ENCODE measurements around the gene TNFRSF21. TPM values are rescaled to one million over a fixed set of nuclear protein-coding genes. Genes with fewer than 3 reads are reported as not detected.

Gene TNFRSF21
- polyA plus RNA-seq, 1 donor (not counting 4 experiments of a cell fraction or from before 2014, with no cell fraction given): 50.2 TPM

DNA sequence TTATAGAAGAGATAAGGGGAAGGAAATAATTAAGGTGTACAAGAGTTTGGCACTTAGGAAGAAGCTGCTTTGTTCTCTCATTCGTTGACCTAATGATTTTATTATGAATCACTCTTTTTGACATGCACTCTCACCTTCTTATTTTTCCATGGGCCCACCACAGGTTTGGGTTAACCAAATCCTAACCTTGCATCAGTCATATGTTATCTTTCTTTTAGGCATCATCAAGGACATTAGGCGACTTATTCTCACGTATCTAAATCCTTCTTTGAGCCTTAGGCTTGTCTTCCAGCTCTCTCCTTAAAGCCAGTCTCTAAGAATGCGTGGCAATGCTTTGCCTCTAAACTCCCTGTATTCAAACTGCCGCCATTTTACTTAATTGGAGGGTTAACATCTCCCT, 58.3 kb downstream of the TNFRSF21 start:
- no peak overlapping the region for H3K4me3 ChIP-seq (ENCODE audit: control insufficient read depth in 2 of 3, extremely low read depth in 1 of 3, insufficient read depth in 2 of 3, low read depth in 1 of 3, low read length in 3 of 3)
- dilution Hi-C loops (cut with MboI; ENCODE audit: extremely low pct_ligation_motif_present, low sequenced_read_pairs): no loop called here
- no peak overlapping the region for H3K4me2 ChIP-seq (ENCODE audit: control insufficient read depth, extremely low read depth, insufficient read depth, low read depth, low read length)
- peaks cover 35% of the 10 kb centered on the region for H3K79me2 ChIP-seq (ENCODE audit: control insufficient read depth, insufficient read depth, low read length)
- no peak for DNase-seq (ENCODE audit: low read depth, low spot score)
- no peaks in the 10 kb centered on the region for H4K20me1 ChIP-seq (ENCODE audit: control insufficient read depth, extremely low read depth, insufficient read depth, low read length)
- no peak overlapping the region for H3K9ac ChIP-seq (ENCODE audit: control insufficient read depth, extremely low read depth, insufficient read depth, low read length)
- no peak for TF ChIP-seq EZH2 (IDR thresholded peaks at IDR 0.05; ENCODE audit: low read length)
- TF ChIP-seq, protein P1, sequence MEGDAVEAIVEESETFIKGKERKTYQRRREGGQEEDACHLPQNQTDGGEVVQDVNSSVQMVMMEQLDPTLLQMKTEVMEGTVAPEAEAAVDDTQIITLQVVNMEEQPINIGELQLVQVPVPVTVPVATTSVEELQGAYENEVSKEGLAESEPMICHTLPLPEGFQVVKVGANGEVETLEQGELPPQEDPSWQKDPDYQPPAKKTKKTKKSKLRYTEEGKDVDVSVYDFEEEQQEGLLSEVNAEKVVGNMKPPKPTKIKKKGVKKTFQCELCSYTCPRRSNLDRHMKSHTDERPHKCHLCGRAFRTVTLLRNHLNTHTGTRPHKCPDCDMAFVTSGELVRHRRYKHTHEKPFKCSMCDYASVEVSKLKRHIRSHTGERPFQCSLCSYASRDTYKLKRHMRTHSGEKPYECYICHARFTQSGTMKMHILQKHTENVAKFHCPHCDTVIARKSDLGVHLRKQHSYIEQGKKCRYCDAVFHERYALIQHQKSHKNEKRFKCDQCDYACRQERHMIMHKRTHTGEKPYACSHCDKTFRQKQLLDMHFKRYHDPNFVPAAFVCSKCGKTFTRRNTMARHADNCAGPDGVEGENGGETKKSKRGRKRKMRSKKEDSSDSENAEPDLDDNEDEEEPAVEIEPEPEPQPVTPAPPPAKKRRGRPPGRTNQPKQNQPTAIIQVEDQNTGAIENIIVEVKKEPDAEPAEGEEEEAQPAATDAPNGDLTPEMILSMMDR (optimal IDR thresholded peaks at IDR 0.05 in 1 of 3, IDR thresholded peaks at IDR 0.05 in 1 of 3, conservative IDR thresholded peaks at IDR 0.05 in 1 of 3; ENCODE audit: extremely low read depth in 1 of 3, insufficient read depth in 2 of 3, low read length in 3 of 3): no peak
- H3K27me3 ChIP-seq (ENCODE audit: control insufficient read depth, extremely low read depth, insufficient read depth, low read length): no peaks in the 10 kb centered on the region
- no peak overlapping the region for H2AFZ ChIP-seq (ENCODE audit: control insufficient read depth, low read length)
- no peaks in the 10 kb centered on the region for H3K9me3 ChIP-seq (ENCODE audit: control insufficient read depth, low read depth, low read length)
- peaks cover 10 to 11% of the 10 kb centered on the region in 2 experiments for H3K36me3 ChIP-seq (ENCODE audit: control insufficient read depth in 2 of 2, extremely low read depth in 1 of 2, insufficient read depth in 2 of 2, low read length in 2 of 2)
- H3K9me1 ChIP-seq (ENCODE audit: control insufficient read depth, extremely low read depth, insufficient read depth, low read length): peaks cover 4% of the 10 kb centered on the region
- H3K4me1 ChIP-seq (ENCODE audit: control insufficient read depth, extremely low read depth, insufficient read depth, low read length): no peaks in the 10 kb centered on the region
- H3K27ac ChIP-seq (ENCODE audit: control insufficient read depth, insufficient read depth, low read length): no peak overlapping the region
- FAIRE-seq: no peak

DNA sequence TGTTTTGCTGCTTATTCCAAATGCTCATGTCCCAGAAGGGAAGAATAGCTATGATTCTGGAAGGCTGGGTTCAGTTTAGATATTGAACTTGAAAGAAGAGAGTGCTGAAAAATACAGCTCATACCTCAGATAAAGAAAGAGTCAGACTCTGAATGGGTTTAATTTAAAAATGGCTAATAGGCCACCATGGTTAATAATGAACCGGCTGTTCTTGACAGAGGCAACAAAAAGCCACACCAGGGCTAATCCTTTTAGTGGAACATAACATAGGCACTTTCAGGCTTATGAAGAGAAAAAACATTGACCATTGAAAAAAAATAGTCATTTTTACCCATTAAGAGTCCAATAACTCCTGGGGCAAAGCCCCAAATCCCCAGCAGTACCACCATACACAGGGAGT, 59.4 kb downstream of the TNFRSF21 start:
- Histone ChIP-seq H3K9me3 (ENCODE audit: control insufficient read depth, low read depth, low read length) (no peaks in the 10 kb centered on the region), H3K79me2 (ENCODE audit: control insufficient read depth, insufficient read depth, low read length) (peaks cover 36% of the 10 kb centered on the region), H3K36me3 (ENCODE audit: control insufficient read depth in 2 of 2, extremely low read depth in 1 of 2, insufficient read depth in 2 of 2, low read length in 2 of 2) (peaks cover 10% of the 10 kb centered on the region in 2 experiments), H3K27ac (ENCODE audit: control insufficient read depth, insufficient read depth, low read length) (no peak overlapping the region), H3K4me1 (ENCODE audit: control insufficient read depth, extremely low read depth, insufficient read depth, low read length) (no peaks in the 10 kb centered on the region), H3K9ac (ENCODE audit: control insufficient read depth, extremely low read depth, insufficient read depth, low read length) (no peak overlapping the region), H2AFZ (ENCODE audit: control insufficient read depth, low read length) (no peak overlapping the region), H4K20me1 (ENCODE audit: control insufficient read depth, extremely low read depth, insufficient read depth, low read length) (no peaks in the 10 kb centered on the region), H3K27me3 (ENCODE audit: control insufficient read depth, extremely low read depth, insufficient read depth, low read length) (no peaks in the 10 kb centered on the region), H3K9me1 (ENCODE audit: control insufficient read depth, extremely low read depth, insufficient read depth, low read length) (peaks cover 4% of the 10 kb centered on the region), H3K4me3 (ENCODE audit: control insufficient read depth in 2 of 3, extremely low read depth in 1 of 3, insufficient read depth in 2 of 3, low read depth in 1 of 3, low read length in 3 of 3) (no peak overlapping the region), H3K4me2 (ENCODE audit: control insufficient read depth, extremely low read depth, insufficient read depth, low read depth, low read length) (no peak overlapping the region)
- dilution Hi-C loops (cut with MboI; ENCODE audit: extremely low pct_ligation_motif_present, low sequenced_read_pairs): no loop called here
- DNase-seq (ENCODE audit: low read depth, low spot score) (no peak), FAIRE-seq (no peak)
- no peak for TF ChIP-seq EZH2 (IDR thresholded peaks at IDR 0.05; ENCODE audit: low read length)
- TF ChIP-seq, protein P1 (optimal IDR thresholded peaks at IDR 0.05 in 1 of 3, IDR thresholded peaks at IDR 0.05 in 1 of 3, conservative IDR thresholded peaks at IDR 0.05 in 1 of 3; ENCODE audit: extremely low read depth in 1 of 3, insufficient read depth in 2 of 3, low read length in 3 of 3): no peak
